Thoracic aorta endothelial cell (primary cell): Measurements from ENCODE around the gene ENTPD5. TPM values are rescaled to one million over a fixed set of nuclear protein-coding genes. Genes with fewer than 3 reads are reported as not detected.

Experiments used
- small RNA-seq: library from RNA; depleted of rRNA; stranded (forward); fragments of <200 nt; gene quantifications from one replicate; pipeline ENCODE3, GENCODE V24; 2012
- total RNA-seq: library from RNA; depleted of rRNA; stranded (reverse); fragments of >200 nt; gene quantifications from 2 replicates; pipeline ENCODE4 v1.2.3, GENCODE V29; 2012

ENTPD5 gene, protein sequence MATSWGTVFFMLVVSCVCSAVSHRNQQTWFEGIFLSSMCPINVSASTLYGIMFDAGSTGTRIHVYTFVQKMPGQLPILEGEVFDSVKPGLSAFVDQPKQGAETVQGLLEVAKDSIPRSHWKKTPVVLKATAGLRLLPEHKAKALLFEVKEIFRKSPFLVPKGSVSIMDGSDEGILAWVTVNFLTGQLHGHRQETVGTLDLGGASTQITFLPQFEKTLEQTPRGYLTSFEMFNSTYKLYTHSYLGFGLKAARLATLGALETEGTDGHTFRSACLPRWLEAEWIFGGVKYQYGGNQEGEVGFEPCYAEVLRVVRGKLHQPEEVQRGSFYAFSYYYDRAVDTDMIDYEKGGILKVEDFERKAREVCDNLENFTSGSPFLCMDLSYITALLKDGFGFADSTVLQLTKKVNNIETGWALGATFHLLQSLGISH
- total RNA-seq = 14.5 and 15.4 TPM in 2 replicates

GRCh38 chr14:74018586-74019407 is at the start of gene ENTPD5, which contains the start of gene BBOF1:
Gene ENTPD5 (minus strand): TSS chr14:74019288. CDS start chr14:73988102, 31,186 bp downstream.
Gene BBOF1 (plus strand): TSS chr14:74019349. CDS start chr14:74019479, 130 bp downstream.

GRCh38 chr14:73949752-73950734 is 69.0 kb downstream of the ENTPD5 start, which contains the start of the genes COQ6 and FAM161B:
Gene COQ6 (plus strand): TSS chr14:73950302. CDS start chr14:73950333, 31 bp downstream.
Gene FAM161B (minus strand): TSS chr14:73950094. CDS start chr14:73950026, 68 bp downstream.

Small RNA genes within 50 kb of the gene (small RNA-seq; reads per million reads assigned to genes)
- not detected for gene AC005480.2

Other genes with a start within 250 kb of the ENTPD5 start
- gene PTGR2, start 167.5 kb downstream of the ENTPD5 start, total RNA-seq = 3.5 and 4.5 TPM in 2 replicates
- 55.1 and 60.7 TPM in 2 replicates for gene ZNF410, start 132.4 kb downstream of the ENTPD5 start, total RNA-seq
- gene FAM161B, start 69.2 kb downstream of the ENTPD5 start, total RNA-seq = 2.3 and 2.9 TPM in 2 replicates
- gene COQ6, start 69.0 kb downstream of the ENTPD5 start, total RNA-seq = 13.2 and 17.3 TPM in 2 replicates
- 2.7 and 3.2 TPM in 2 replicates for gene BBOF1, start 61 bp upstream of the ENTPD5 start, total RNA-seq
- 23.1 and 25.0 TPM in 2 replicates for gene ALDH6A1, start 65.2 kb upstream of the ENTPD5 start, total RNA-seq
- 10.8 and 11.1 TPM in 2 replicates for gene LIN52, start 65.7 kb upstream of the ENTPD5 start, total RNA-seq
- not detected in 2 replicates for gene VSX2, start 220.2 kb upstream of the ENTPD5 start, total RNA-seq